NOMO-1 treated with dmso at 0.1 percent for 144 hours (cell line): Measurements from ENCODE around the gene GEMIN4.
"Not testable (repeated sequence)": the region's sequence is repeated elsewhere in the genome, so short reads cannot be mapped to it uniquely, and the experiment has no call there.

ENCODE experiments used
- DNase-seq: peaks from one replicate; lab custom pipeline; 2025; ENCODE audit not compliant: unreplicated experiment; lab: John Stamatoyannopoulos, UW

Gene GEMIN4

GRCh38 chr17:781805-782731 is 30.0 kb upstream of the GEMIN4 start, which contains the start of the genes GLOD4 and MRM3:
TSS of gene GLOD4 (minus strand) at chr17:782280. CDS start at chr17:782255, 25 bp downstream.
TSS of gene MRM3 (plus strand) at chr17:782353. CDS start at chr17:782379, 26 bp downstream.
- DNase-seq, result peak; percentile 54

GRCh38 chr17:778096-778495 is 26.0 kb upstream of the GEMIN4 start:
- no peak for DNase-seq

- DNase-seq, result no peak
Observed at GRCh38 chr17:774313-774584, 22.2 kb upstream of the GEMIN4 start.

- no peak for DNase-seq
Observed at GRCh38 chr17:773467-774312, 21.6 kb upstream of the GEMIN4 start.

GRCh38 chr17:773016-773415 is 21.0 kb upstream of the GEMIN4 start:
- DNase-seq, result no peak

GRCh38 chr17:767076-767475 is 15.0 kb upstream of the GEMIN4 start:
- DNase-seq, result no peak

GRCh38 chr17:760371-760770 is 8.3 kb upstream of the GEMIN4 start:
- DNase-seq, result no peak

- no peak for DNase-seq
Observed at GRCh38 chr17:759964-760363, 7.9 kb upstream of the GEMIN4 start.

GRCh38 chr17:756010-756567 is 4.0 kb upstream of the GEMIN4 start:
- not testable (repeated sequence) for DNase-seq

GRCh38 chr17:755319-755961 is 3.4 kb upstream of the GEMIN4 start:
- DNase-seq, result not testable (repeated sequence)

GRCh38 chr17:753418-753817 is 1.4 kb upstream of the GEMIN4 start:
- no peak for DNase-seq

GRCh38 chr17:752620-753219 is 656 bp upstream of the GEMIN4 start:
- DNase-seq, result no peak

- peak; percentile 32 for DNase-seq
Observed at GRCh38 chr17:751269-752001, 629 bp downstream of the GEMIN4 start.

GRCh38 chr17:750431-751037 is 1.5 kb downstream of the GEMIN4 start:
- no peak for DNase-seq

- DNase-seq, result not testable (repeated sequence)
Observed at GRCh38 chr17:749359-749758, 2.7 kb downstream of the GEMIN4 start.

- not testable (repeated sequence) for DNase-seq
Observed at GRCh38 chr17:748604-749003, 3.5 kb downstream of the GEMIN4 start.

GRCh38 chr17:746783-747629 is 5.1 kb downstream of the GEMIN4 start:
- no peak for DNase-seq

GRCh38 chr17:746181-746580 is 5.9 kb downstream of the GEMIN4 start:
- DNase-seq, result no peak

- no peak for DNase-seq
Observed at GRCh38 chr17:745406-745805, 6.7 kb downstream of the GEMIN4 start.
